ENCODE data around the gene GPR42.

DNA sequence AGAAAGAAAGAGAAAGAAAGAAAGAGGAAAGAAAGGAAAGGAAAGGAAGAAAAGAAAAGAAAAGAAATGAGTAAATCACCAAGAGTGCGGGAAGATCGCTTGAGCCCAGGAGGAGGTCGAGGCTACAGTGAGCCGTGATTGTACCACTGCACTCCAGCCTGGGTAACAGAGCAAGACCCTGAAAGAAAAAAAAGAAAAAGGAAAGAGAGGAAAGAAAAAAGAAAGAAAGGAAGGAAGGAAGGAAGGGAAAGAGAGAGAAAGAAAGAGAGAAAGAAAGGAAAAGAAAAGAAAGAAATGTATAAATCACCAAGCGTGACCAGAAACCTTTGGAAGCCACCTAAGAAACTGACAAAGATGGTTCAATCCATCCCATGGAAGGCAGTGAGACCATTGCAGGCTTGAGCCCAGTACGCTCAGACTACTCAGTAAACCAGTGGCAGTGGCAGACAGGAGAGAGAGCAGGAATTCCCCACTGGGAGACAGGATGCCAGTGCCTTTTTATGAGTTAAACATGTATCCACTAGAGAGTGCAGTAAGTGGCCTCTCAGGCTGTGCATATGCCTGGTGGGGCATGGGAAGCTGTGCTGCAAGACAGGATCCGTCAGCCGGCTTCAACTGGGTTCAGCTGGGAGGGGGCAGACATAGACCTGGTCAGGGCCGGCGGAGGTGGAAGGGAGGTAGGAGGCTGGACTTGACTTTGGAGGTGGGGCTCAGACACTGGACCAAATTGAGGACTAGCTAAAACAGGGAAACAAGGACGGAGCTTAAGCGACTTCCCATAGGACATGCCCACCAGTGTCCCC, 4.8 kb downstream of the GPR42 start:
- TF ChIP-seq, protein P1, sequence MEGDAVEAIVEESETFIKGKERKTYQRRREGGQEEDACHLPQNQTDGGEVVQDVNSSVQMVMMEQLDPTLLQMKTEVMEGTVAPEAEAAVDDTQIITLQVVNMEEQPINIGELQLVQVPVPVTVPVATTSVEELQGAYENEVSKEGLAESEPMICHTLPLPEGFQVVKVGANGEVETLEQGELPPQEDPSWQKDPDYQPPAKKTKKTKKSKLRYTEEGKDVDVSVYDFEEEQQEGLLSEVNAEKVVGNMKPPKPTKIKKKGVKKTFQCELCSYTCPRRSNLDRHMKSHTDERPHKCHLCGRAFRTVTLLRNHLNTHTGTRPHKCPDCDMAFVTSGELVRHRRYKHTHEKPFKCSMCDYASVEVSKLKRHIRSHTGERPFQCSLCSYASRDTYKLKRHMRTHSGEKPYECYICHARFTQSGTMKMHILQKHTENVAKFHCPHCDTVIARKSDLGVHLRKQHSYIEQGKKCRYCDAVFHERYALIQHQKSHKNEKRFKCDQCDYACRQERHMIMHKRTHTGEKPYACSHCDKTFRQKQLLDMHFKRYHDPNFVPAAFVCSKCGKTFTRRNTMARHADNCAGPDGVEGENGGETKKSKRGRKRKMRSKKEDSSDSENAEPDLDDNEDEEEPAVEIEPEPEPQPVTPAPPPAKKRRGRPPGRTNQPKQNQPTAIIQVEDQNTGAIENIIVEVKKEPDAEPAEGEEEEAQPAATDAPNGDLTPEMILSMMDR (IDR thresholded peaks at IDR 0.05): no peak
- no peak for TF ChIP-seq ZFX (IDR thresholded peaks at IDR 0.05; ENCODE audit: borderline replicate concordance)
